H1 (cell line): ENCODE measurements around the gene TSPAN32. TPM values are rescaled to one million over a fixed set of nuclear protein-coding genes. Genes with fewer than 3 reads are reported as not detected.

Source experiments
- EGR1 ChIP-seq: IDR thresholded peaks from 2 replicates; pipeline ENCODE4 v1.6.1; 2011; ENCODE audit warnings: low read depth, low read length, borderline replicate concordance
- polyA plus RNA-seq, 7 experiments: library from polyadenylated mRNA; depleted of rRNA in 3 of 7; stranded (reverse) in 5 of 7; unstranded in 2 of 7; fragments of >200 nt in 5 of 7; fragments of 200-250 nt in 2 of 7; gene quantifications; 1 replicate in 5 of 7; 2 replicates in 1 of 7; 4 replicates in 1 of 7; pipeline versions ENCODE4 v1.2.1 to v1.2.3, GENCODE V29; 2011 to 2013; ENCODE audit warnings: missing spikeins in 2 of 7, mixed read lengths in 2 of 7
- total RNA-seq: library from RNA; stranded (reverse); fragmentation: NEBNext Ultra II Directional; extraction: Animal tissue kit (Norgen Biotek cat#: 25700); gene quantifications from 2 replicates; pipeline ENCODE4 v1.2.1, GENCODE V29; 2021
- TF ChIP-seq, protein P1 (sequence below): fragments of 300-600 bp; sonication (generic); IDR thresholded peaks from 2 replicates; pipeline ENCODE4 v1.7.1; 2012; ENCODE audit warnings: low read length, moderate library complexity, mild to moderate bottlenecking, inconsistent platforms; ENCODE audit not compliant: insufficient replicate concordance

Gene TSPAN32
- total and polyA plus RNA-seq, 2 of the 8 experiments (the other 6 are each of a cell fraction or from before 2014, with no cell fraction given): not detected

DNA sequence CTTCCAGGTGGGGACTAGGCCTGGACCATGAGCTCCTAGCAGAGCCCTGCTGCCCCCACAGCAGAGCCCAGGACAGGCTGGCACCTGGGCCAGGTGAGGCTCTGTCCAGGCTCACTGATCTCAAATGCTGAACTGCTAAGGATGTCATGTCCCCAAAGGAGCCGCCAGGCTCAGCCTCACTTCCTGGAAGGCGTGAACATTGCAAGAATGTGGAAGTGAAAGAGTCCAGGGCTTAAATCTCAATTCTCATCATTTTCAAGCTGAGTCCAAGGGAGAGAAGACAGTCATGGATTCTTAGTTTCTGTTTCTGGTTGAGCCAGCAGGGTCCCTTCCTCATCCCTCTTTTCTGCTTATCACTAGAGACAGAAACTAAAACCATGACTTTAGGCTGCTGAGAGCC is 36.4 kb upstream of the TSPAN32 start (continued):
- TF ChIP-seq, protein P1, sequence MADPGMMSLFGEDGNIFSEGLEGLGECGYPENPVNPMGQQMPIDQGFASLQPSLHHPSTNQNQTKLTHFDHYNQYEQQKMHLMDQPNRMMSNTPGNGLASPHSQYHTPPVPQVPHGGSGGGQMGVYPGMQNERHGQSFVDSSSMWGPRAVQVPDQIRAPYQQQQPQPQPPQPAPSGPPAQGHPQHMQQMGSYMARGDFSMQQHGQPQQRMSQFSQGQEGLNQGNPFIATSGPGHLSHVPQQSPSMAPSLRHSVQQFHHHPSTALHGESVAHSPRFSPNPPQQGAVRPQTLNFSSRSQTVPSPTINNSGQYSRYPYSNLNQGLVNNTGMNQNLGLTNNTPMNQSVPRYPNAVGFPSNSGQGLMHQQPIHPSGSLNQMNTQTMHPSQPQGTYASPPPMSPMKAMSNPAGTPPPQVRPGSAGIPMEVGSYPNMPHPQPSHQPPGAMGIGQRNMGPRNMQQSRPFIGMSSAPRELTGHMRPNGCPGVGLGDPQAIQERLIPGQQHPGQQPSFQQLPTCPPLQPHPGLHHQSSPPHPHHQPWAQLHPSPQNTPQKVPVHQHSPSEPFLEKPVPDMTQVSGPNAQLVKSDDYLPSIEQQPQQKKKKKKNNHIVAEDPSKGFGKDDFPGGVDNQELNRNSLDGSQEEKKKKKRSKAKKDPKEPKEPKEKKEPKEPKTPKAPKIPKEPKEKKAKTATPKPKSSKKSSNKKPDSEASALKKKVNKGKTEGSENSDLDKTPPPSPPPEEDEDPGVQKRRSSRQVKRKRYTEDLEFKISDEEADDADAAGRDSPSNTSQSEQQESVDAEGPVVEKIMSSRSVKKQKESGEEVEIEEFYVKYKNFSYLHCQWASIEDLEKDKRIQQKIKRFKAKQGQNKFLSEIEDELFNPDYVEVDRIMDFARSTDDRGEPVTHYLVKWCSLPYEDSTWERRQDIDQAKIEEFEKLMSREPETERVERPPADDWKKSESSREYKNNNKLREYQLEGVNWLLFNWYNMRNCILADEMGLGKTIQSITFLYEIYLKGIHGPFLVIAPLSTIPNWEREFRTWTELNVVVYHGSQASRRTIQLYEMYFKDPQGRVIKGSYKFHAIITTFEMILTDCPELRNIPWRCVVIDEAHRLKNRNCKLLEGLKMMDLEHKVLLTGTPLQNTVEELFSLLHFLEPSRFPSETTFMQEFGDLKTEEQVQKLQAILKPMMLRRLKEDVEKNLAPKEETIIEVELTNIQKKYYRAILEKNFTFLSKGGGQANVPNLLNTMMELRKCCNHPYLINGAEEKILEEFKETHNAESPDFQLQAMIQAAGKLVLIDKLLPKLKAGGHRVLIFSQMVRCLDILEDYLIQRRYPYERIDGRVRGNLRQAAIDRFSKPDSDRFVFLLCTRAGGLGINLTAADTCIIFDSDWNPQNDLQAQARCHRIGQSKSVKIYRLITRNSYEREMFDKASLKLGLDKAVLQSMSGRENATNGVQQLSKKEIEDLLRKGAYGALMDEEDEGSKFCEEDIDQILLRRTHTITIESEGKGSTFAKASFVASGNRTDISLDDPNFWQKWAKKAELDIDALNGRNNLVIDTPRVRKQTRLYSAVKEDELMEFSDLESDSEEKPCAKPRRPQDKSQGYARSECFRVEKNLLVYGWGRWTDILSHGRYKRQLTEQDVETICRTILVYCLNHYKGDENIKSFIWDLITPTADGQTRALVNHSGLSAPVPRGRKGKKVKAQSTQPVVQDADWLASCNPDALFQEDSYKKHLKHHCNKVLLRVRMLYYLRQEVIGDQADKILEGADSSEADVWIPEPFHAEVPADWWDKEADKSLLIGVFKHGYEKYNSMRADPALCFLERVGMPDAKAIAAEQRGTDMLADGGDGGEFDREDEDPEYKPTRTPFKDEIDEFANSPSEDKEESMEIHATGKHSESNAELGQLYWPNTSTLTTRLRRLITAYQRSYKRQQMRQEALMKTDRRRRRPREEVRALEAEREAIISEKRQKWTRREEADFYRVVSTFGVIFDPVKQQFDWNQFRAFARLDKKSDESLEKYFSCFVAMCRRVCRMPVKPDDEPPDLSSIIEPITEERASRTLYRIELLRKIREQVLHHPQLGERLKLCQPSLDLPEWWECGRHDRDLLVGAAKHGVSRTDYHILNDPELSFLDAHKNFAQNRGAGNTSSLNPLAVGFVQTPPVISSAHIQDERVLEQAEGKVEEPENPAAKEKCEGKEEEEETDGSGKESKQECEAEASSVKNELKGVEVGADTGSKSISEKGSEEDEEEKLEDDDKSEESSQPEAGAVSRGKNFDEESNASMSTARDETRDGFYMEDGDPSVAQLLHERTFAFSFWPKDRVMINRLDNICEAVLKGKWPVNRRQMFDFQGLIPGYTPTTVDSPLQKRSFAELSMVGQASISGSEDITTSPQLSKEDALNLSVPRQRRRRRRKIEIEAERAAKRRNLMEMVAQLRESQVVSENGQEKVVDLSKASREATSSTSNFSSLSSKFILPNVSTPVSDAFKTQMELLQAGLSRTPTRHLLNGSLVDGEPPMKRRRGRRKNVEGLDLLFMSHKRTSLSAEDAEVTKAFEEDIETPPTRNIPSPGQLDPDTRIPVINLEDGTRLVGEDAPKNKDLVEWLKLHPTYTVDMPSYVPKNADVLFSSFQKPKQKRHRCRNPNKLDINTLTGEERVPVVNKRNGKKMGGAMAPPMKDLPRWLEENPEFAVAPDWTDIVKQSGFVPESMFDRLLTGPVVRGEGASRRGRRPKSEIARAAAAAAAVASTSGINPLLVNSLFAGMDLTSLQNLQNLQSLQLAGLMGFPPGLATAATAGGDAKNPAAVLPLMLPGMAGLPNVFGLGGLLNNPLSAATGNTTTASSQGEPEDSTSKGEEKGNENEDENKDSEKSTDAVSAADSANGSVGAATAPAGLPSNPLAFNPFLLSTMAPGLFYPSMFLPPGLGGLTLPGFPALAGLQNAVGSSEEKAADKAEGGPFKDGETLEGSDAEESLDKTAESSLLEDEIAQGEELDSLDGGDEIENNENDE: no peak
- TF ChIP-seq EGR1: no peak
